K562 (cell line): ENCODE results near the gene GGNBP2. TPM values are rescaled to one million over a fixed set of nuclear protein-coding genes. Genes with fewer than 3 reads are reported as not detected.

ENCODE experiments used
- ATAC-seq: fragments of 200-7000 bp; cut with Tn5 transposase; 3 replicates; pipeline ENCODE4 v1.9.1; 2020; ENCODE audit warnings: moderate library complexity
- BruUV-seq: library from RNA; stranded (reverse); fragments of 400-500 nt; replicated peaks from 2 replicates; lab custom pipeline; 2021; lab: Mats Ljungman, UMichigan
- CTCF ChIA-PET: fragments of 300-600 bp; formaldehyde crosslinking; extraction: SDS; loops from one replicate; lab custom pipeline; 2021; ENCODE audit warnings: low intra/inter-chr PET ratio; lab: Yijun Ruan, JAX
- POLR2A ChIA-PET: fragments of 300-600, 350-650 bp; sonication (Branson Sonifier 250); formaldehyde crosslinking; extraction: SDS; loops from one replicate; lab custom pipeline; 2021; ENCODE audit warnings: antibody characterized with exemption, inconsistent platforms; lab: Yijun Ruan, JAX
- DNase-seq, 4 experiments: peaks; one replicate each; pipeline versions ENCODE4 v3.0.0 to v3.0.0-alpha.2; 2011 to 2018; ENCODE audit warnings: low spot score in 3 of 4, mixed read lengths in 3 of 4; ENCODE audit errors: extremely low read depth in 1 of 4
- FAIRE-seq: peaks from 2 replicates; lab custom pipeline; 2011; peaks lifted over from hg19 to GRCh38; lab: Jason Lieb, UNC
- H2AFZ ChIP-seq: 2 replicates; pipeline ENCODE4 v1.6.0; 2011; ENCODE audit warnings: low read depth, low read length, control low read depth, inconsistent platforms
- H3K27ac ChIP-seq: fragments of 200-600 bp; 3 replicates; pipeline ENCODE4 v1.8.0; 2011; ENCODE audit warnings: low read depth, mild to moderate bottlenecking, control low read depth, inconsistent platforms, low read length, moderate library complexity, mixed read lengths; ENCODE audit errors: extremely low read depth
- H3K27me3 ChIP-seq, 2 experiments: fragments of 300-600 bp in 1 of 2; 2 replicates in 1 of 2; 3 replicates in 1 of 2; pipeline versions ENCODE4 v1.6.0 to v1.8.0; 2011; ENCODE audit warnings: inconsistent platforms in 2 of 2, low read length in 2 of 2, mild to moderate bottlenecking in 1 of 2, mixed read lengths in 1 of 2, moderate library complexity in 1 of 2; ENCODE audit not compliant: control insufficient read depth in 2 of 2, insufficient read depth in 2 of 2
- H3K36me3 ChIP-seq: fragments of 300-600 bp; 3 replicates; pipeline ENCODE4 v1.8.0; 2011; ENCODE audit warnings: mild to moderate bottlenecking, low read length, inconsistent platforms; ENCODE audit not compliant: control insufficient read depth, insufficient read depth
- H3K4me1 ChIP-seq, 2 experiments: fragments of 200-600 bp in 1 of 2; replicated peaks in 1 of 2; 2 replicates in 1 of 2; 3 replicates in 1 of 2; pipeline versions ENCODE4 v1.5.1 to v1.8.0; 2011; ENCODE audit warnings: inconsistent platforms in 2 of 2, low read length in 2 of 2, mild to moderate bottlenecking in 1 of 2, mixed read lengths in 1 of 2, moderate library complexity in 1 of 2; ENCODE audit not compliant: control insufficient read depth in 2 of 2, insufficient read depth in 2 of 2
- H3K4me2 ChIP-seq: 2 replicates; pipeline ENCODE4 v1.6.1; 2011; ENCODE audit warnings: low read length, control low read depth, inconsistent platforms, mixed read lengths; ENCODE audit not compliant: insufficient read depth
- H3K4me3 ChIP-seq: fragments of 200-600 bp; sonication (generic), shearing (Covaris generic); 2 replicates; pipeline ENCODE4 v1.5.1; 2016; ENCODE audit warnings: control low read depth, inconsistent platforms
- H3K79me2 ChIP-seq: fragments of 200-600 bp; 3 replicates; pipeline ENCODE4 v1.8.0; 2011; ENCODE audit warnings: low read length, inconsistent platforms; ENCODE audit not compliant: control insufficient read depth, insufficient read depth
- H3K9ac ChIP-seq, 2 experiments: 2 replicates each; pipeline versions ENCODE4 v1.6.0 to v1.6.1; 2011; ENCODE audit warnings: low read depth in 2 of 2, low read length in 2 of 2, control low read depth in 1 of 2, inconsistent platforms in 1 of 2, mild to moderate bottlenecking in 1 of 2, mixed read lengths in 1 of 2; ENCODE audit not compliant: insufficient read depth in 1 of 2
- H3K9me1 ChIP-seq: one replicate; pipeline ENCODE4 v1.6.0; 2011; ENCODE audit warnings: inconsistent platforms, mild to moderate bottlenecking, low read length, moderate library complexity; ENCODE audit not compliant: control insufficient read depth, insufficient read depth
- H3K9me3 ChIP-seq: replicated peaks from 2 replicates; pipeline ENCODE4 v1.5.1; 2011; ENCODE audit warnings: low read depth, low read length, inconsistent platforms; ENCODE audit not compliant: control insufficient read depth, insufficient read depth
- H4K20me1 ChIP-seq: replicated peaks from 2 replicates; pipeline ENCODE4 v1.6.1; 2011; ENCODE audit warnings: low read length, inconsistent platforms, mixed read lengths; ENCODE audit not compliant: control insufficient read depth, insufficient read depth
- ETS2 ChIP-seq: IDR thresholded peaks from 2 replicates; pipeline ENCODE4 v1.6.1; 2016; ENCODE audit warnings: borderline replicate concordance, missing genetic modification characterization, mild to moderate bottlenecking, moderate library complexity, missing compliant biosample characterization; ENCODE audit not compliant: poor library complexity, severe bottlenecking
- FOSL1 ChIP-seq: fragments of 200-800 bp; sonication (Bioruptor generic); conservative IDR thresholded peaks from 2 replicates; pipeline ENCODE4 v1.6.1; 2016; ENCODE audit warnings: missing genetic modification characterization, missing compliant biosample characterization
- JUNB ChIP-seq: fragments of 450-650 bp; formaldehyde crosslinking; conservative IDR thresholded peaks from 2 replicates; pipeline ENCODE4 v1.4.0; 2020; ENCODE audit warnings: mild to moderate bottlenecking
- RBFOX2 ChIP-seq: fragments of 200-400 bp; formaldehyde crosslinking; IDR thresholded peaks from 2 replicates; pipeline ENCODE4 v1.6.1; 2017; ENCODE audit warnings: low read depth, mild to moderate bottlenecking, low read length, moderate library complexity
- SMC3 ChIP-seq: conservative IDR thresholded peaks from 2 replicates; pipeline ENCODE4 v1.6.1; 2011; ENCODE audit warnings: low read depth, low read length, improper control_type of control experiment; ENCODE audit not compliant: insufficient read depth
- THAP12 ChIP-seq: fragments of 250-450 bp; sonication (Bioruptor Pico); IDR thresholded peaks from 2 replicates; pipeline ENCODE4 v1.9.0; 2021; ENCODE audit warnings: mild to moderate bottlenecking, inconsistent platforms
- ZNF316 ChIP-seq: fragments of 450-650 bp; IDR thresholded peaks from 2 replicates; pipeline ENCODE4 v1.6.1; 2016
- ZNF384 ChIP-seq: IDR thresholded peaks from 2 replicates; pipeline ENCODE4 v1.6.1; 2012; ENCODE audit warnings: low read depth, low read length, improper control_type of control experiment
- WGBS: fragments of 100-300 bp; shearing (Covaris generic); methylation state at CpG from one replicate; pipeline ENCODE4 v1.1.6; 2016; ENCODE audit warnings: low coverage, mixed read lengths; ENCODE audit not compliant: insufficient coverage; ENCODE audit errors: missing lambda C conversion rate; 5-methylcytosine and 5-hydroxymethylcytosine counted together
- in situ Hi-C: fragments of 300-500 bp; cut with MboI; formaldehyde crosslinking; loops from 4 replicates; pipeline ENCODE4 v1.15.0; 2018; ENCODE audit warnings: inconsistent platforms, mixed read lengths
- intact Hi-C: fragments of 100-400 bp; cut with micrococcal nuclease; formaldehyde crosslinking; loops from 2 replicates; pipeline ENCODE4 v1.14.2; 2022
- polyA plus RNA-seq, 8 experiments: library from polyadenylated mRNA; depleted of rRNA in 4 of 8; stranded (reverse) in 5 of 8; unstranded in 3 of 8; fragments of >200 nt; fragmentation: Nextera tagmentation in 2 of 8; fragmentation: Illumina TruSeq in 1 of 8; extraction: Ambion mirVana in 2 of 8; extraction: Trizol in 1 of 8; gene quantifications; 2 replicates each; pipeline versions ENCODE4 v1.2.1 to v1.2.3, GENCODE V29; 2011 to 2014; ENCODE audit warnings: inconsistent platforms in 1 of 8, missing spikeins in 1 of 8
- total RNA-seq, 7 experiments: library from RNA; depleted of rRNA in 6 of 7; stranded (reverse); fragments of >200 nt in 6 of 7; fragmentation: Illumina TruSeq in 2 of 7; extraction: Trizol in 2 of 7; gene quantifications; 2 replicates each; pipeline versions ENCODE4 v1.2.1 to v1.2.3, GENCODE V29; 2011 to 2021; ENCODE audit warnings: low replicate concordance in 1 of 7
- TF ChIP-seq, protein P1 (sequence below): fragments of 250-450 bp; sonication (Bioruptor Pico); IDR thresholded peaks from 2 replicates; pipeline ENCODE4 v1.4.0; 2020; ENCODE audit warnings: mild to moderate bottlenecking

Gene GGNBP2
- total and polyA plus RNA-seq, 9 of the 15 experiments (the other 6 are each of a cell fraction or from before 2014, with no cell fraction given) = 35.7 to 96.6 (median 64.1) TPM

DNA sequence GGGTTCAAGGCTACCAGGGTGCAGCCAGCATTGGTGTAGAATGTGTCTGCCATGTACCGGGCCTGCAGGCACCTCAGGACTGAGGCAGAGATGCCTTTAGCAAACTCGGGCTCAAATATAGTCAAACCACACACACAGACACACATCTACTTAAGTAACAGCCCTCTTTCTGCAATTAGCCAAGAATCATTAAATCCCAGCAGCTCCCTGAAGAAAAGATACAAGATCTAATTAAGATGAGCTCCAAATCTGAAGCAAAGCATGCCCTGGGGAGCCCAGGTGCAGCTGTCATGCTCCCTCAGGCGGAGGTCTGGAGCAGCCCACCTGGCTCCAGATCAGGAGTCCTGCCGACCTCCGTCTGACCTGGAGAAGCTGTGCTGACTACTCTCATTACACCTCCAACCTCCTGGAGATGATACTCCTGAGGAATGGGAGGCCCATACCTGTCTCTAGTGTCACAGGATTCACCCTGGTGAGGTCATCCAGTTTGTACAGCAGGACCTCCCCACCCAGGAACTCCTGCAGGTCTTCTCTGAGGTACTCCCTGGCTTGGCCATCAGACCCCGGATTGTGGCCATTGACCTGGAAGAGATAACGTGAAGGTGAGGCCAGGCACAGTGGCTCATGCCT is 17.0 kb upstream of the GGNBP2 start:
- intact Hi-C loops = no loop called here
- 96% methylated on average over 7 of the region's 7 CpGs for WGBS
- Histone ChIP-seq H2AFZ (no peak overlapping the region), H3K79me2 (peaks cover 38% of the 10 kb centered on the region), H3K9me1 (no peaks in the 10 kb centered on the region), H3K9me3 (no peaks in the 10 kb centered on the region), H3K4me2 (no peak overlapping the region), H3K27ac (no peak overlapping the region; the same call in 2 of the 3 replicates), H3K27me3 (no peaks in the 10 kb centered on the region), H3K36me3 (peaks cover 94% of the 10 kb centered on the region), H3K9ac (peak overlapping the region in 1 of 2 experiments; percentile 45; a peak in 1 of 4 replicates), H4K20me1 (0 out of 2 replicates have a peak, but pooled peaks cover 4% of the 10 kb centered on the region), H3K4me3 (no peak overlapping the region), H3K4me1 (peaks cover 8 to 20% of the 10 kb centered on the region in 2 experiments)
- TF ChIP-seq RBFOX2 = 0 out of 2 replicates have a peak, but pooled peaks have one; percentile 18
- TF ChIP-seq, protein P1, sequence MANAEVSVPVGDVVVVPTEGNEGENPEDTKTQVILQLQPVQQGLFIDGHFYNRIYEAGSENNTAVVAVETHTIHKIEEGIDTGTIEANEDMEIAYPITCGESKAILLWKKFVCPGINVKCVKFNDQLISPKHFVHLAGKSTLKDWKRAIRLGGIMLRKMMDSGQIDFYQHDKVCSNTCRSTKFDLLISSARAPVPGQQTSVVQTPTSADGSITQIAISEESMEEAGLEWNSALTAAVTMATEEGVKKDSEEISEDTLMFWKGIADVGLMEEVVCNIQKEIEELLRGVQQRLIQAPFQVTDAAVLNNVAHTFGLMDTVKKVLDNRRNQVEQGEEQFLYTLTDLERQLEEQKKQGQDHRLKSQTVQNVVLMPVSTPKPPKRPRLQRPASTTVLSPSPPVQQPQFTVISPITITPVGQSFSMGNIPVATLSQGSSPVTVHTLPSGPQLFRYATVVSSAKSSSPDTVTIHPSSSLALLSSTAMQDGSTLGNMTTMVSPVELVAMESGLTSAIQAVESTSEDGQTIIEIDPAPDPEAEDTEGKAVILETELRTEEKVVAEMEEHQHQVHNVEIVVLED = no peak
- POLR2A ChIA-PET = no interaction called here
- no peak for FAIRE-seq
- no TSS peak for BruUV-seq
- CTCF ChIA-PET = no interaction called here
- in situ Hi-C loops = no loop called here
- ATAC-seq = no peak
- DNase-seq = no peak

DNA sequence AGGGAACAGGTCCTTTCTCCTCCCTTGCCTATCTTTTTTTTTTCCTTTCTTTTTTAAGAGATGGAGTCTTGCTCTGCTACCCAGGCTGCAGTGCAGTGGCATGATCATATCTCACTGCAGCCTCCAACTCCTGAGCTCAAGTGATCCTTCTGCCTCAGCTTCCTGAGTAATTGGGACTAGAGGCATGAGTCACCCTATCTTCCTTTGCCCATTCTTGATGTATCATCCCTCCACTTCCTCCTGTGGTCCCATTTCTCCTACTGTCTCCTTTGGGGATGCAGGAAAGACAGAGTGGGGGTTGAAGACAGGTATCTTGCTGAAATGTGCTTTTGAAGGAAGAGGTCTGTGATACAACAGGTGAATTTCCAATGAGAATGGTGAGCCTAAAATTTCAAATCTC is 15.6 kb upstream of the GGNBP2 start:
- Histone ChIP-seq H3K4me3 (no peak overlapping the region), H3K27ac (peak overlapping the region; percentile 47; the same call in 2 of the 3 replicates), H3K36me3 (peaks cover 95% of the 10 kb centered on the region), H3K4me2 (no peak overlapping the region), H3K79me2 (peaks cover 52% of the 10 kb centered on the region), H4K20me1 (0 out of 2 replicates have a peak, but pooled peaks cover 4% of the 10 kb centered on the region), H2AFZ (no peak overlapping the region), H3K9me1 (no peaks in the 10 kb centered on the region), H3K4me1 (peaks cover 17 to 34% of the 10 kb centered on the region in 2 experiments), H3K27me3 (no peaks in the 10 kb centered on the region), H3K9me3 (no peaks in the 10 kb centered on the region), H3K9ac (no peak overlapping the region)
- ChIA-PET POLR2A (interaction anchor here (0.7 kb wide), 1 partner anchor 22 kb away, joined by 3 read pairs; no protein-coding TSS in a partner anchor), CTCF (no interaction called here)
- in situ Hi-C loops (no loop called here), intact Hi-C loops (no loop called here)
- no TSS peak for BruUV-seq
- peak in 2 of 4 experiments; percentile 19 to 58 for DNase-seq
- peak; percentile 12; the same call in 1 of the 3 replicates for ATAC-seq
- no peak for FAIRE-seq
- TF ChIP-seq THAP12 (CRISPR knock-in tag) = no peak
- peak; percentile 96 for TF ChIP-seq FOSL1 (tag)
- TF ChIP-seq JUNB = 0 out of 2 replicates have a peak, but pooled peaks have one; percentile 37
- no peak for TF ChIP-seq ETS2 (tag)
- TF ChIP-seq SMC3 = no peak
- TF ChIP-seq ZNF384 = no peak
- 0 out of 2 replicates have a peak, but pooled peaks have one; percentile 7 for TF ChIP-seq ZNF316
